ENCODE results near the gene TRPM3. TPM values are rescaled to one million over a fixed set of nuclear protein-coding genes. Genes with fewer than 3 reads are reported as not detected.
"Not testable (repeated sequence)": the region's sequence is repeated elsewhere in the genome, so short reads cannot be mapped to it uniquely, and the experiment has no call there.

The TRPM3 gene
- total RNA-seq, 1 experiment from 2014 or later, result not detected

GRCh38 chr9:70656281-70656680, 465.1 kb downstream of the TRPM3 start:
- Histone ChIP-seq H3K4me3 (ENCODE audit: low read depth in 2 of 2, low read length in 2 of 2) (no peak overlapping the region), H3K27me3 (ENCODE audit: control insufficient read depth, insufficient read depth, low read length) (no peaks in the 10 kb centered on the region), H3K9me3 (ENCODE audit: control insufficient read depth, insufficient read depth, low read depth, low read length) (no peaks in the 10 kb centered on the region), H3K4me1 (ENCODE audit: control insufficient read depth, insufficient read depth, low read length) (no peaks in the 10 kb centered on the region), H3K27ac (ENCODE audit: low read length) (no peak overlapping the region), H3K36me3 (ENCODE audit: control insufficient read depth, insufficient read depth, low read length) (no peaks in the 10 kb centered on the region)
- ChIA-PET CTCF (no interaction called here), POLR2A (no interaction called here)
- TF ChIP-seq, protein P1, sequence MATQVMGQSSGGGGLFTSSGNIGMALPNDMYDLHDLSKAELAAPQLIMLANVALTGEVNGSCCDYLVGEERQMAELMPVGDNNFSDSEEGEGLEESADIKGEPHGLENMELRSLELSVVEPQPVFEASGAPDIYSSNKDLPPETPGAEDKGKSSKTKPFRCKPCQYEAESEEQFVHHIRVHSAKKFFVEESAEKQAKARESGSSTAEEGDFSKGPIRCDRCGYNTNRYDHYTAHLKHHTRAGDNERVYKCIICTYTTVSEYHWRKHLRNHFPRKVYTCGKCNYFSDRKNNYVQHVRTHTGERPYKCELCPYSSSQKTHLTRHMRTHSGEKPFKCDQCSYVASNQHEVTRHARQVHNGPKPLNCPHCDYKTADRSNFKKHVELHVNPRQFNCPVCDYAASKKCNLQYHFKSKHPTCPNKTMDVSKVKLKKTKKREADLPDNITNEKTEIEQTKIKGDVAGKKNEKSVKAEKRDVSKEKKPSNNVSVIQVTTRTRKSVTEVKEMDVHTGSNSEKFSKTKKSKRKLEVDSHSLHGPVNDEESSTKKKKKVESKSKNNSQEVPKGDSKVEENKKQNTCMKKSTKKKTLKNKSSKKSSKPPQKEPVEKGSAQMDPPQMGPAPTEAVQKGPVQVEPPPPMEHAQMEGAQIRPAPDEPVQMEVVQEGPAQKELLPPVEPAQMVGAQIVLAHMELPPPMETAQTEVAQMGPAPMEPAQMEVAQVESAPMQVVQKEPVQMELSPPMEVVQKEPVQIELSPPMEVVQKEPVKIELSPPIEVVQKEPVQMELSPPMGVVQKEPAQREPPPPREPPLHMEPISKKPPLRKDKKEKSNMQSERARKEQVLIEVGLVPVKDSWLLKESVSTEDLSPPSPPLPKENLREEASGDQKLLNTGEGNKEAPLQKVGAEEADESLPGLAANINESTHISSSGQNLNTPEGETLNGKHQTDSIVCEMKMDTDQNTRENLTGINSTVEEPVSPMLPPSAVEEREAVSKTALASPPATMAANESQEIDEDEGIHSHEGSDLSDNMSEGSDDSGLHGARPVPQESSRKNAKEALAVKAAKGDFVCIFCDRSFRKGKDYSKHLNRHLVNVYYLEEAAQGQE (IDR thresholded peaks at IDR 0.05; ENCODE audit: insufficient read depth in 1 of 2, low read depth in 2 of 2, low read length in 1 of 2), result no peak
- TF ChIP-seq SIN3A (IDR thresholded peaks at IDR 0.05; ENCODE audit: borderline replicate concordance, insufficient read depth, low read depth, low read length) (no peak), TCF7L2 (IDR thresholded peaks at IDR 0.05; ENCODE audit: low read depth, low read length) (no peak), CTCF (IDR thresholded peaks at IDR 0.05) (no peak), POLR2AphosphoS5 (IDR thresholded peaks at IDR 0.05; ENCODE audit: low read depth, low read length) (no peak)
- DNase-seq (ENCODE audit: low read depth, low spot score) (no peak), ATAC-seq (no peak)
- no TSS peak for BruUV-seq (replicated peaks)
- in situ Hi-C loops (cut with HindIII; ENCODE audit: low pct_unique_long_range_greater_than_20kb, low sequenced_read_pairs) (no loop called here), intact Hi-C loops (cut with micrococcal nuclease; ENCODE audit: unreplicated experiment) (no loop called here)

DNA sequence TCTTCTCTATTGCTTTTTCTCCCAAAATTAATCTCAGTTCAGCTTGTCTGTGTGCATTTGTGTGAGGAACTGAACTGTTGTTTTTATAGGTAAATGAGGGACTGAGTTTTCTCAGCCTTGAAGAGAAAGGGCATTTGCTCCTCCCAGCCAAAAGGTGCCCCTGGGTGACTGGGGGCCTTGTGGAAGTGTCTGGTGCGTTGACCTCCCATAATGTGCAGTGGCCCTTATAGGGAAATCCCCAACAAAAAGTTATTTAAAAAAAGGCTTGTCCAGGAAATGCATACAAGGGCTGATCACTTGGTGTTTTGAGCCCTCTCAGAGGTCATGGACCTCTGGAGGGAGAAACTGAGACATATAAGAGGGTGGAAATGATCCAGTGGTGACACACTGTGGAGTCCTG, 467.3 kb downstream of the TRPM3 start:
- H3K36me3 ChIP-seq (ENCODE audit: control insufficient read depth, insufficient read depth, low read length), result no peaks in the 10 kb centered on the region
- no TSS peak for BruUV-seq (replicated peaks)
- TF ChIP-seq CTCF (IDR thresholded peaks at IDR 0.05) (no peak), SIN3A (IDR thresholded peaks at IDR 0.05; ENCODE audit: borderline replicate concordance, insufficient read depth, low read depth, low read length) (no peak), POLR2AphosphoS5 (IDR thresholded peaks at IDR 0.05; ENCODE audit: low read depth, low read length) (no peak), TCF7L2 (IDR thresholded peaks at IDR 0.05; ENCODE audit: low read depth, low read length) (no peak)
- TF ChIP-seq, protein P1 (IDR thresholded peaks at IDR 0.05; ENCODE audit: insufficient read depth in 1 of 2, low read depth in 2 of 2, low read length in 1 of 2), result no peak
- in situ Hi-C loops (cut with HindIII; ENCODE audit: low pct_unique_long_range_greater_than_20kb, low sequenced_read_pairs), result no loop called here
- no peaks in the 10 kb centered on the region for H3K27me3 ChIP-seq (ENCODE audit: control insufficient read depth, insufficient read depth, low read length)
- no peak overlapping the region for H3K4me3 ChIP-seq (ENCODE audit: low read depth in 2 of 2, low read length in 2 of 2)
- H3K9me3 ChIP-seq (ENCODE audit: control insufficient read depth, insufficient read depth, low read depth, low read length), result no peaks in the 10 kb centered on the region
- no peak overlapping the region for H3K27ac ChIP-seq (ENCODE audit: low read length)
- no peak for DNase-seq (ENCODE audit: low read depth, low spot score)
- intact Hi-C loops (cut with micrococcal nuclease; ENCODE audit: unreplicated experiment), result no loop called here
- POLR2A ChIA-PET, result no interaction called here
- no peak for ATAC-seq
- no peaks in the 10 kb centered on the region for H3K4me1 ChIP-seq (ENCODE audit: control insufficient read depth, insufficient read depth, low read length)
- CTCF ChIA-PET, result no interaction called here

- intact Hi-C loops (cut with micrococcal nuclease; ENCODE audit: unreplicated experiment); ATAC-seq; in situ Hi-C loops (cut with HindIII; ENCODE audit: low pct_unique_long_range_greater_than_20kb, low sequenced_read_pairs); POLR2A ChIA-PET; BruUV-seq (replicated peaks); H3K36me3 ChIP-seq (ENCODE audit: control insufficient read depth, insufficient read depth, low read length); H3K9me3 ChIP-seq (ENCODE audit: control insufficient read depth, insufficient read depth, low read depth, low read length); DNase-seq (ENCODE audit: low read depth, low spot score); H3K4me1 ChIP-seq (ENCODE audit: control insufficient read depth, insufficient read depth, low read length); CTCF ChIA-PET; H3K4me3 ChIP-seq (ENCODE audit: low read depth in 2 of 2, low read length in 2 of 2); H3K27ac ChIP-seq (ENCODE audit: low read length); H3K27me3 ChIP-seq (ENCODE audit: control insufficient read depth, insufficient read depth, low read length): not testable (repeated sequence)
These were observed 476.8 kb downstream of the TRPM3 start for GRCh38 chr9:70644627-70645026.

Data from Panc1 (cell line).